ENCODE data around the gene OTUD1. TPM values are rescaled to one million over a fixed set of nuclear protein-coding genes. Genes with fewer than 3 reads are reported as not detected.

OTUD1 gene
- polyA plus RNA-seq, 3 donors: 18.8 to 81.0 (median 24.5) TPM

GRCh38 chr10:23439961-23440889 is 1.4 kb downstream of the OTUD1 start:
- DNase-seq: peak in 1 of 3 donors; percentile 50
- peaks cover 64% of the 10 kb centered on the region for H3K4me1 Mint-ChIP-seq

More at GRCh38 chr10:23439961-23440889, 1.4 kb downstream of the OTUD1 start:
- H3K4me2 ChIP-seq (replicated peaks; ENCODE audit: extremely low read depth, low read length, poor library complexity, severe bottlenecking): peak overlapping the region; percentile 92
- peak overlapping the region; percentile 62 to 95 (median 84) for H3K27ac Mint-ChIP-seq
- WGBS (ENCODE audit: insufficient coverage): 2% methylated on average over 67 of the region's 73 CpGs
- H3K9me3 Mint-ChIP-seq: peaks cover 0 to 5% (median 2%) of the 10 kb centered on the region in 7 donors
- peaks cover 9 to 16% of the 10 kb centered on the region in 2 donors for H3K36me3 ChIP-seq (replicated peaks in 1 of 2; ENCODE audit: control insufficient read depth in 1 of 2, insufficient read depth in 2 of 2, low read length in 2 of 2)
- H3K36me3 Mint-ChIP-seq: peaks cover 32 to 44% of the 10 kb centered on the region in 2 donors
- H3K27me3 Mint-ChIP-seq (ENCODE audit: low read depth in 3 of 3): peaks cover 0 to 3% (median 0%) of the 10 kb centered on the region in 3 donors
- peak overlapping the region; percentile 96 to 99 for H3K4me3 Mint-ChIP-seq
- peak overlapping the region; percentile 38 to 62 for H3K27ac ChIP-seq (ENCODE audit: low read depth in 1 of 2, low read length in 2 of 2)
- H3K79me2 ChIP-seq (ENCODE audit: insufficient read depth, low read length): peaks cover 32% of the 10 kb centered on the region
- intact Hi-C loops (cut with micrococcal nuclease): loop anchor here in 1 of 2 donors (2.0 to 10.0 kb wide), 4 partner anchors 27 to 1905 kb away; partner anchors contain the start of gene MLLT10
- H4K20me1 ChIP-seq (ENCODE audit: insufficient read depth, low read length): peaks cover 51% of the 10 kb centered on the region
- TF ChIP-seq CTCF (IDR thresholded peaks at IDR 0.05): no peak
- no peaks in the 10 kb centered on the region for H3K9me3 ChIP-seq (replicated peaks in 1 of 2; ENCODE audit: control insufficient read depth in 1 of 2, insufficient read depth in 1 of 2, low read length in 2 of 2)
- peak overlapping the region; percentile 92 for H3K9ac ChIP-seq (ENCODE audit: insufficient read depth, low read length, poor library complexity, severe bottlenecking)
- no peaks in the 10 kb centered on the region for H3K27me3 ChIP-seq (ENCODE audit: control insufficient read depth in 2 of 2, insufficient read depth in 2 of 2, low read length in 2 of 2)
- peak overlapping the region; percentile 93 to 99 (median 94) for H3K4me3 ChIP-seq (replicated peaks in 1 of 3; ENCODE audit: low read depth in 2 of 3, low read length in 3 of 3)
- no peak overlapping the region for H2AFZ ChIP-seq (ENCODE audit: insufficient read depth, low read depth, low read length, poor library complexity, severe bottlenecking)
- H3K4me1 ChIP-seq (ENCODE audit: control insufficient read depth in 1 of 2, insufficient read depth in 2 of 2, low read length in 2 of 2): peaks cover 43 to 64% of the 10 kb centered on the region in 2 donors
